Measurements from ENCODE around the gene MIB2.

MIB2 gene

DNA sequence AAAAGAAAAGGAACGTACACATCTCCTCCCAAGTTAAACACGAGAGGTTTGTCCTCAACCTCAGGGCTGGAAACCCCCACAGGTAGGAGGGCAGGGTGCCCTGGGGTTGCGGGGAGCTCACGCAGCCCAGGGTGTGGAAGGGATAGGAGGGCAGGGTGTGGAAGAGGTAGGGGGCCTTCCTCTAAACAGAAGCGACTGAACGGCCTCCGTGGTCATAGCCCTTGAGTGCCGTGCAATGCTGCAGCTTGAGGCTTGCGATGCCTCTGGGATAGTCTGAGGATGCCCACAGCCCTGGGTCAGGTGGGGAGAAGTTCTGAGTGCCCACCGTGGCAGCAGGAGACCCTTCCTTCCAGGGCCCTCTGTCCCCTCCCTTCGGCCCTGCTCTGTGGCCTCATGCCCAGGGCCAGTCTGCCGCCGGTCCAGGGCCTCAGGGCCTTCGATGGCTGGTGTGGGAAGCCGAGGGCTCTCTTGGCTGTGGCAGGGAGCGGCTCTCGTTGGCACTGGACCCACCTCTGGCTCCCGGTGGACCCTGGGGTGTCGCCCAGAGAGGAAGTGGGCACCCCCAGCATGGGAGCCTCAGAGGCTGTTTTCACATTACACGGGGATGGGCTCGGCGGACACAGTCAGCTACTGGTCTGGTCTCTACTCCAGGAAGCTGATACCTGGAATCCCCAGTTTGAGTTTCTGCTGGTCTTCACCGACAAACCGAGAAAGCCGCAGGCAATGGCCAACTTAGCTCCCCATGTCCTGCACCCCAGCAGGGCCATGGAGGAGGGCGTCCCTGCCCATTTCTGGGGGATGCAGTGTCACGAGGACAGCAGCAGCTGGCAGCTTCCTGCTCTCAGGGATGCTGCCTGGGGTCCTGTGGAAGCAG is 49.9 kb downstream of the MIB2 start:
- no peak for TF ChIP-seq CTCF (conservative IDR thresholded peaks at IDR 0.05)

DNA sequence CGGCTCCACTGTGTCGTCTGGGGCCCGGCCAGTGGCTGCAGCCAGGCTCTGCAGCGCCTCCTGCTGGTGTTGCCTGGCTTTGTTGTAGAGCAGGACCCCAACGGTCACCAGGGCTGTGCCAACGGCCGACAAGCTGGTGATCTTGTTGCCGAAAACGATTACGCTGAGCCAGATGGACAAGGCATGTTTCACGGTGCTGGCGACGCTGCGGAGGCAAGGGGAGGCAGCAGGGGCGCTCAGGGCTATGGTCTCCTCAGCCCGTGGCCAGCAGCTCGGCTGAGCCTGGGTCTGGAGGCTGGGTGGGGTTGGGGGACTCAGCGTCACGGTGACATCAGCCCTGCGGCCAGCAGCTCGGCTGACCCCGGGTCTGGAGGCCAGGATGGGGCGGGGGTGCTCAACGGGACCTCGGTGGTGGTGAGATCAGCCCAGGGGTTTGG is 50.5 kb downstream of the MIB2 start:
- peak; percentile 64 for TF ChIP-seq CTCF (conservative IDR thresholded peaks at IDR 0.05)

More for the DNA sequence above, 49.9 kb downstream of the MIB2 start:
- no peak overlapping the region for H3K27ac ChIP-seq

DNA sequence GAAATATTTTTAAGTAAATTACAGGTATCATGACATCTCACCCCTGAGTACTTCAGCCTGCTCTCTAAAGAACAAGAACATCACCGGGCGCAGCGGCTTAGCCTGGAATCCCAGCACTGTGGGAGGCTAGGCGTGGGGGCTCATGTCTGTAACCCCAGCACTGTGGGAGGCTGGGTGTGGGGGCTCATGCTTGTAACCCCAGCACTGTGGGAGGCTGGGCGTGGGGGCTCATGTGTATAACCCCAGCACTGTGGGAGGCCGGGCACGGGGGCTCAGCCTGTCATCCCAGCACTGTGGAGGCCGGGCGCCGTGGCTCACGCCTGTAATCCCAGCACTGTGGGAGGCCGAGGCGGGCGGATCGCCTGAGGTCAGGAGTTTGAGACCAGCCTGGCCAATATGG is 51.2 kb downstream of the MIB2 start:
- TF ChIP-seq CTCF (conservative IDR thresholded peaks at IDR 0.05) = no peak
- no peak overlapping the region for H3K27ac ChIP-seq

More for the DNA sequence above, 50.5 kb downstream of the MIB2 start:
- H3K27ac ChIP-seq = no peak overlapping the region

GRCh38 chr1:1669468-1670440 is 54.5 kb downstream of the MIB2 start:
- no peak overlapping the region for H3K27ac ChIP-seq
- TF ChIP-seq CTCF (conservative IDR thresholded peaks at IDR 0.05) = no peak

DNA sequence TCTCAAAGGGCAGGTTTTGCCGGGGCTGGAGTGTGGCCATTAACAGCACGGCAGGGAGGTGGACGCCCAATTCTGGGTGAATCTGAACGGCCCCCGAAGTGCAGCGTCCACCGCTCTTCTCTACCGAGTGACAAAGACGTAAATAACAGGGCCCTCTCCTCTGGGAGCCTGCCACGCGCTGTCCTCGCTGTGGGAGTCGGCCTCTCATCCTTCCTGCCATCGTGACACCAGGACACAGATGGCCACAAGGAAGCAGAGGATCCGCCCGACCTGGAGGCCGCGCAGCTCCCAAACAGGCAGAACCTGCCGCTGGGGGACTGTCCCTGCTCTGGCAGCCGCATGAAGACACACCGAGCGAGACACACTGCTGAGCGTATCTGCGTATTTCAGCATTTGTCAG is 55.6 kb downstream of the MIB2 start:
- no peak overlapping the region for H3K27ac ChIP-seq
- TF ChIP-seq CTCF (conservative IDR thresholded peaks at IDR 0.05) = no peak

DNA sequence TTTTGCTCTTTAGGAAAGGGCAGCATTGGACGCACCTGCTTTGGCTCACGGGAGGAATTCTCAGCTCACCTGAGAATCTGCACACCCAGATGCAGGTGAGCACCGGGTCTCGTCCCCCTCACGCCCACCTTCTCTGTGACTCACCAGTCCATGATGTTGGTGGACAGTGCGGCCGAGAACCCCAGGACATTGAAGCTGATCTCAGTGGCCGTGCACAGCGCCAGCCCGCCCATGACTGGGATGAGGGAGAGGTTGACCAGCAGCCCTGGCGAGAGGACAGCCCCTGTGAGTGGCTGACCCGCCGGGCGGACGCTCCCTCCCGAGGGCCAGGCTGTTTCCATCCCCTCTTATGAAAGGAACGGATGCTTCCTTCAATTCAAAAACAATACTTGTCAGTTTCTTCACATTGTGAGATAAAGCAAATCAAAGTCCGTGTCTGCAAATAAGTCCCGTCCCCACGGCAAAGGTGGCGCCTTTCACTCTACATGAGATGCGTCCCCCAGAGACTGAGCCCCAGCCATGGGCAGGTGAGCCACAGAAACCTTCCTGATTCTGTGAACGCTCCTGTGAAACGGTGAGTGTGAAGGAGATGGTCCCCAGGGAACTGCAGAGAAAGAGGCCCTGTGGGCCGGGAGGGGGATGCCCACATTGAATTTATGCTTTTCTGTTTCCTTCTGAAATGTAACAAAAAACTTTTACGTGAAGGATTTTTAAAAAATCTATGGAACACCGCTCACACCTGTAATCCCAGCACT is 56.2 kb downstream of the MIB2 start:
- TF ChIP-seq CTCF (conservative IDR thresholded peaks at IDR 0.05) = no peak
- H3K27ac ChIP-seq = no peak overlapping the region

Data from VCaP (cell line).